ENCODE data around the gene HEBP2.

The HEBP2 gene

GRCh38 chr6:138455746-138456400 is 51.9 kb downstream of the HEBP2 start:
- DNase-seq, result peak; percentile 60

- DNase-seq, result no peak
Measured at GRCh38 chr6:138456401-138456790, 52.4 kb downstream of the HEBP2 start.

- DNase-seq, result no peak
Measured at GRCh38 chr6:138461647-138462046, 57.6 kb downstream of the HEBP2 start.

DNA sequence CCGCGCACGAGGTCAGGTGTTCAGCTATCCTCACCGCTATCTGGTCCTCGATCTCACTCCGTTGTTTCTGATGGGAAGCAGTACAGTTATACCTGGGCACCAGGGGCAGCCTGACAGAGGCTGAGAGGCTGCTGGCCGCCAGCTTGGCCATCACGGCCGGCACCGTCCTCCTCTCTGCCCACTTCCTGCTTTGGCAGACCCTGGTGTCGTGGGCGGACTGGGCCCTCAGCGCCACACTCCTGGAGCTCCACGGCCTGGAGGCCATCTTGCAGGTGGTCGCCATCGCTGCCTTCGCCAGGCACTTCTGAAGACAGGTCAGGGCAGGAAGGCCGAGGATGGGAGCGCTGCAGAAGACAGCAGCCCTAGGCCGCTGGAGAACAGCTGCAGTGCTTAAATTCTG is 60.1 kb downstream of the HEBP2 start:
- DNase-seq, result no peak

DNA sequence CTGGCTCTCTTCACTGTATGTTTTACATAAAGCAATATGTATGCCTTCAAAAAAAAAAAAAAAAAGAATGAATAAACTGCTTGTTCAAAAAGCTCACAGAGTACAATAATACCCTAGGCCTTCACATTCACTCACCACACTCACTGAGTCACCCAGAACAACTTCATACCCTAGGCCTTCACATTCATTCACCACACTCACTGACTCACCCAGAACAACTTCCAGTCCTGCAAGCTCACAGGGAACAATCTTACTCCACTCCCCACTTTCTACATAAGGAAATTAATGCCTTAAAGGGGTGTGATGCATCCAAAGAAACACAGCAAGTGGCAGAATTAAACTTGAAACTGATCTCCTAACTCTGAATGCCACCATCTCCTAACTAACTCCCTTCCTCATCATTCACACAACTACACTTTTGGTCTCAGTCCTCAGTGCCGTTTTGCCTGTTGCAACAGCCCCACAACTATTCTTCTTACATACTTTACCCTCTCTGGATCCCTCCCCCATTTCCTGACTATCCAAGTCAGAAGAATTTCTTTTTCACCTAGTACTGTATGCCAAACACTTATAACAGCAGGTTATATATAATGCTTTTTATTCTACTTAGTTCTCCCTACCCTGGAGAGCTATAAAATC is 61.1 kb downstream of the HEBP2 start:
- DNase-seq, result peak; percentile 96

DNA sequence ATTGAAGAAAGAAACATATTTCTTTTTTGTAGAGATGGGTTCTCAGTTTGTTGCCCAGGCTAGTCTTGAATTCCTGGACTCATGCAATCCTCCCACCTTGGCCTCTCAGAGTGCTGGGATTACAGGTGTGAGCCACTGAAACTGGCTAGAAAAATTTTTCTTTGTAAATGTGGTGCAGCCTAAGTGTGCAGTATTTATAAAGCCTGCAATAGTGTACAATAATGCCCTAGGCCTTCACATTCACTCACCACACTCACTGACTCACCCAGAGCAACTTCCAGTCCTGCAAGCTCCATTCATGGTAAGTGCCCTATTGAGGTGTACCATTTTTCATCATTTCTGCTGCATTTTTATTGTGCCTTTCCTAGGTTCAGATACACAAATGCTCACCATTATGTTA is 63.9 kb downstream of the HEBP2 start:
- no peak for DNase-seq

DNA sequence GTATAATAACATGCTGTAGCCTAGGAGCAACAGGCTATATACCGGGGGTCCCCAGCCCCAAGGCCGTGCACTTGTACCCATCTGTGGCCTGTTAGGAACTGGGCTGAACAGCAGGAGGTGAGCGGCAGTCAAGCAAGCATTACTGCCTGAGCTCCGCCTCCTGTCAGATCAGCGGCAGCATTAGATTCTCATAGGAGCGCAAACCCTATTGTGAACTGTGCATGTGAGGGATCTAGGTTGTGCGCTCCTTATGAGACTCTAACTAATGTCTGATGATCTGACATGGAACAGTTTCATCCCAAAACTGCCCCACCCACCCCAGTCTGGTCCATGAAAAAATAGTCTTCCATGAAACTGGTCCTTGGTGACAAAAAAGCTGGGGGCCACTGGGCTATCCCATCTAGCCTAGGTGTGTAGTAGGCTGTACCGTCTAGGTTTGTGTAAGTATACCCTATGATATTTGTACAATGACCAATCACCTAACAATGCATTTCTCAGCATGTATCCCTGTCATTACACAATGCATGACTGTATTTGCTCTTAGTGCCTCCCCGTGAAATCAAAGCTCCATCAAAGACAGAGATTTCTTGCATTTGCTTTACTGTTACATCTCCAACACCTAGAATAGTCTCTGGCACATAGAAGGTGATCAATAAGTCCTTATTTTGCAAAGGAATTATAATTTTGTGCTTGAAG is 64.4 kb downstream of the HEBP2 start:
- DNase-seq, result peak; percentile 39

All from fibroblast of skin of abdomen (primary cell).